ENCODE results near the gene TENM3. TPM values are rescaled to one million over a fixed set of nuclear protein-coding genes. Genes with fewer than 3 reads are reported as not detected.

The TENM3 gene
- total and polyA plus RNA-seq, 2 of the 8 experiments (the other 6 are each of a cell fraction or from before 2014, with no cell fraction given), result 36.9 to 69.3 TPM

GRCh38 chr4:182600093-182600492 is 356.9 kb downstream of the TENM3 start (continued):
- no peak for TF ChIP-seq SP4 (IDR thresholded peaks at IDR 0.05; ENCODE audit: low read length)
- TF ChIP-seq RXRA (IDR thresholded peaks at IDR 0.05; ENCODE audit: insufficient read depth, low read depth, low read length), result no peak
